ENCODE results near the gene IFITM10.

The IFITM10 gene

DNA sequence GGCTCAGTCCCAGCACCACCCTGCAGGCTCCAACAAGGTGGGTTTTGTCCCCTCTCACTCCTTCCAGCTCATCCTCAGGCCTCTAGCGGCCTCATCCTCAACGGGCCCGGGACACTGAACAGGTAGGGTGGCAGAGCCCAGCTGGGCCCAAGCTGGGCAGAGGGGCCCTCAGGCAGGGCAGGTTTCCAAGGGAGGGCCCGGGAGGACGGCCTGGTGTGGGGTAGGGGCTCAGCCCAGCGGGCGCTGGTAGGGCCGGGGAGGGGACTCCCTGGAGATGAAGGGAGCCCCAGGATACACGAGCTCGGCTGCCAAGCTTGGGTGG lies 2.5 kb upstream of the IFITM10 start:
- no peak for DNase-seq (ENCODE audit: low read depth)

DNA sequence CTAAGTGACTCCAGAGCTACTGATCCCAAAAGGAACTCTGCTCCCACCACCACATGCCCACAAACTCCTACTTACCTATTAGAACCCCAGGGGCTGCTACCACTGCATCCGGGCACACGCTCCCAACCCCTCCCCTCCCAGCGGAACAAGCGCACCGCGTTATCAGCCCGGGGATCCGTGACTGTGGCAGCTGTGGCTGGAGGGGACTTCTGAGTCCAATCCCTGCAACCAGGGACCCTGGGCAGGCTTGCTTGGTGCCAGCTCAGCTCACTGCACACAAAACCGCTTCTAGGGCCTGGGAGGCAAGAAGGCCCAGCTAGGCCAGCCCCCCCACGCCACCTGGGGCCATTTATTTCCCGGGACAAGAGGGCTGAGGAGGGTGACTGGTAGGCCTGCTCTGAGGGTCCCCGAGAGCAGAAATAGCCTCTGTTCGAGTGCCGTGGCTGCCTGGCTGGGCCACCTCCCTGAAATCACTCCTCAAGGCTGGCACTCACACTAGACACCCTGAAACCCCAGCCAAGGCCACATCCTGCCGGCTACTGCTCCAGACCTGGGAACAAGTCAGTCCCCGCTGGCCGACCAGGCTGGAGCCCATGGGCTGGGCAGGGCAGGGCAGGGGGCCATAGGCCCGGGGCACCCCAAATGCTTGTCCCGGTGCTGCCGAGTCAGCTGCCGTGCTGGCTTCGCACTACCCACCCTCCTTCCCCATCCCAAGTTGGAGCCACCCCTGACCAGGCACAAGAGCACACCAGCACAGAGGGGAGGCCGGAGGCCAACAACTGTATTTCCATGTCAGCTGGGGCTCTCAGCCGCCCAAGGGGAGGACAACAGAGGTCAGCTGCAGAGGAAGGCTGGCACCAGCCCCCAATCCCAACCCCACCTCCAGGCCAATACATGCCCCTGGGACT lies 1.9 kb upstream of the IFITM10 start:
- no peak for DNase-seq (ENCODE audit: low read depth)

DNA sequence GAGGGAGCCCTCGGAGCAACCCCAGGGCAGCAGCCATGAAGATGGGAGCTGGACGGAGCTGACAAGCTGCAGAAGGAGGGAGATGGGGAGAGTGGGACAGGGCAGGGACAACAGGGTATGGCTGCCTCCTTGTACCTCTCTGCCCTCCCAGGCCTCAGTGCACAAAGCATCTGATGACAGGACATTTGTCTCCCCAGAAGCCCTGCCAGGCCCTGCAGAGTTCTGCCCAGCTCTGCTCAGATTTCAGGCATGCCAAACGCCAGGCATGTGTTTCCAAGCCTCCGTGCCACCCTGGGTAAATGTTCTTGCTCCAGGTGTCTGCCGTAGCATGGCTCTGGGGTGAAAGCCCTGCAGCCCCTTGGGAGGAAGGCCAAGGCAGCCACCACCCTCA lies 1.1 kb upstream of the IFITM10 start:
- DNase-seq (ENCODE audit: low read depth), result no peak

DNA sequence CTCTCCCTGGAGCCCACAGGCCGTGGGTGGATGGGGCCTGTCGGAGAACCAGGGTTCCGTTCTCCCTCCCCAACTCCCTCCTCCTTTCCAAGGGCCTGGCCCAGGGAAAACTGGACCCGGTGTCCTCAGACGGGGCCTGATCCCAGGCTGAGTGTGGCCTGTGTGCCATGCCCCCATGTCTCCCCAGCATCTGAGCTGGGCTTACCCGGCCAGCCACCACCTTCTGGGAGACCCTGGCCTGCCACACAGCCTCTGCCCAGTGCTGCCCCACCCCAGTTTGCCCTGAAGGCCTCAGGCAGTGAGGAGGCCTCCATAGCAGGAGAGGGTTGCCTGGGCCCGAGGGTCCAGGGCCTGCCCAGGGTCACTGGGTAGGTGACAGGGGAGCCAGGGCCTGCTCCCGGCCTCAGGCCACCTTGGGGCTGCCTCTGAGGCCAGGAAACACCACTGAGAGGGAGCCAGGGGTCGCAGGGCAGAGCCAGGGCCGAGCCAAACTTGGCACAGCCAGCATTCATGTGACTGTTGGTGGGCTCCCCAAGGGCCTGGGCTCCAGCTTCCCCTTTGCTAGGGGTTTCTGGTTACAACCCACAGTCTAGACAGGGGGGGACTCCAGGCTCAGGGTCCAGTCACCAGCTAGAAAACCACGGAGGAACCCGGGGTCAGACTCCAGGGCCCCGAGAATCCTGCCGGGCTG lies 590 bp upstream of the IFITM10 start:
- no peak for DNase-seq (ENCODE audit: low read depth)

DNA sequence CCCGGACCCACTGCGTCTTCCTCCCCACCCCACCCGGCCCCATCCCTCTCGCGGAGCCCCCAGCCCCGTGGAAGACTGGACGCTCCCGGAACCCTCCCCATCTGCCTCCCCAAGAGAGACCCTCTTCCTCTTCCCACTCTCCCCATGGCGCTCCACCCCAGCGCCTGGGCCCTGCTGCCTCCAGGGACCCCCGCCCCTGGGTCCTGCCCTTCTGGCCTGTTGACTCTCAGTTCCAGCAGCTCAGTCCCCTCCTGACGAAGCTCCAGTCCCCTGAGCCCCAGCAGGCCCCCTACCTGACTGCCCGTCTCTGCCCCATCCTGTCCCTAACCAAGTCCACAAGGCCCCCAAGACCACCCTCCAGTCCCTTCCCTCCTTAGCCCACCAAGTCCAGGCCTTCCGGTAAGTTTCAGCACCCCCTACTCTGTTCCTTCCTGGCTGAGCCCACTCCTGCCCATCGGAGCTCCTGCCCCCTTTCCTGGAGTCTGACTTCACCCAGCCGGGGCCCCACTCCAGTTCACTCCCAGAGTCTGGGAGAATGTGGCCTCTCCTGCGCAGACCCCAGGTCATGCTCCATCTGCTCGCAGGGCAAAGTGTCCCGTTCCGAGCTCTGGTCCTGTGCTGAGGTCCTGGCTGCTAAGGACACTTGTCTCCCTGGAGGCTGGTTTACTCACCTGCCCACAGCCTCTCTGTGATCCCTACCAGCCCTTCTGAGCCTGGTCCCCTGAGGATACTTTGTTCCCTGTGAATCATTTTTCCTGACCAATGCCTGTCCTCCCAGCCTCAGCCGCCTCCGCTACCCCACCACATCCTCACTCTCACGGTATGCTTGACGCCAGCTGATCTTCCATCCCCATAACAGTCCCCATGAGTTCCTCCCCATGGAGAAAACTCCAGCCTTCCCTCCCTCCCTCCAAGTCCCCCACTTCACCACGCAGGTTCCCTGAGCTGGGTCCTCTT lies 722 bp downstream of the IFITM10 start:
- peak; percentile 67 for DNase-seq (ENCODE audit: low read depth)

DNA sequence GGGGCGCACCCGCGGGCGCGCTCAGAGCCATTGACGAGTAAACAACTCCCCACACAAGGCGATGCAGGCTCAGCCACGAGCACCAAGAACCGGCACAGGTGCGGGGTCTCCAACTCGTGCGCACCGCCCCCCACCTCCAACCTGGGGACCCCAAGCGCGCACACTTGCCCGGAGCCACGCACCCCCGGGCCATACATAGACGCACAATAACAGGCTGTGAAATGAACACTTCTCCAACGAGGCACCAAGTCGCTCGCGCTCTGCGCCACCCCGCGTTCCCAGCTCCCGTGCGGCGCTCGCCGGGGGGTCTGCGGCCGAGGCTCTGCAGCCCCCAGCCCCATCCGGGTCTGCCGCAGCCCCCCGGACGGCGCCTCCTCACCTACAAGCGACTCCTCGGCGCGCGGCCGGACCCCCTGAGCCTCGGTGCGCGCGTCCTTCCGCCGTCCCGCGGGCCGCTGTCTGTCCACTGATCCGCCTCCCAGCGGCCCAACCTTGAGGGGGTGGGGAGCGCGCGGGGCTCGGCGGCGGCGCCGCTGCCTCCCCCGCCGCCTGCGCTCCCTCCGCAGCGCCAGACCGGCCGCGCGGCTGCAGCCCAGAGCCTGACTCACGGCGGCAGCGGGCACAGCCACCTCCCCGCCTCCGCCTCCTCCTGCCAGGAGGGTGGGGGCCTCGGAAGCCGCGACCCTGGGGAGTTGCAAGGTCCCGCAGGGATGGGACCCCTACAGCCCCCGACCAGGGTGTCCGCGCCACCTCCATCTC lies 1.6 kb downstream of the IFITM10 start:
- peak; percentile 24 for DNase-seq (ENCODE audit: low read depth)

DNA sequence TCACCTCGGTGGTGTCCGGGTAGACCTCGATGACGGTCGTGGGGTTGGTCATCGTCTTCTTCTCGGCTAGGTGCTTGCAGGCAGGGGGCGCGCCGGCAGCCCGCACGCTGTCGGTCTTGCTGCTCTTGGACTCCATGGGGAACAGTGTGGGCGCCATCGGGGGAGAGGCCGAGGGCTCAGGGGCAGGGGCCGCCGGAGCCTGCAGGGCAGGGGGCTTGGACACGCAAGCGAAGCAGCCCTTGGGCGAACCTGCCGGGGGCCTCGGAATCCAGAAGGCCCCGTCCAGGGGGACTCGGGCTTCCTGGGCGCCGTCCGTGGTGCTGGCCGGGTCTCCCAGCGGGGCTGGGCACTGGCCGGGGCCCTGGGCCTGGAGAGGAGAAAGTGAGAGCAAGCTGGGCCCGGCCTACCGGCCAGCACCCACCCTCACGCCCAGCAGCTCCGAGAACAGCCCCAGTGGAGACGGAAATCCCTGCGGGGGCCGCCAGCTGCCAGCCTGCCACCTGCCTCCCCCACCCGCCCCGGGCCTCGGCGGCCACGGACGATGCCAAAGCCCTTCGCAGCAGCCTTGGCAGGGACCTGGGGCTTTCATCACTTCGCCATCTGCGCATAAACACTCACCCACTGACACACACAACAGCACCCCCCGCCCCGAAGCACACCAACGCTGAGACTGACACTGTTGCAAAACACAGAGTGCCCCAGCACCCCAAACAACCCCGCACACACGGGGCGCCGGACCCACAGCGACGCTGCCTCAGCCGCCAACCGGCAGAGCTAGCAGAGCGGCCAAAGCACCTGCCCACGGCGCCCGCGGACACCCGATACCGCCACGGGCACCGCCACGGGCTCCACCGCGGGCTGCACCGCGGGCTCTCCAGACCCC lies 2.4 kb downstream of the IFITM10 start:
- no peak for DNase-seq (ENCODE audit: low read depth)

DNA sequence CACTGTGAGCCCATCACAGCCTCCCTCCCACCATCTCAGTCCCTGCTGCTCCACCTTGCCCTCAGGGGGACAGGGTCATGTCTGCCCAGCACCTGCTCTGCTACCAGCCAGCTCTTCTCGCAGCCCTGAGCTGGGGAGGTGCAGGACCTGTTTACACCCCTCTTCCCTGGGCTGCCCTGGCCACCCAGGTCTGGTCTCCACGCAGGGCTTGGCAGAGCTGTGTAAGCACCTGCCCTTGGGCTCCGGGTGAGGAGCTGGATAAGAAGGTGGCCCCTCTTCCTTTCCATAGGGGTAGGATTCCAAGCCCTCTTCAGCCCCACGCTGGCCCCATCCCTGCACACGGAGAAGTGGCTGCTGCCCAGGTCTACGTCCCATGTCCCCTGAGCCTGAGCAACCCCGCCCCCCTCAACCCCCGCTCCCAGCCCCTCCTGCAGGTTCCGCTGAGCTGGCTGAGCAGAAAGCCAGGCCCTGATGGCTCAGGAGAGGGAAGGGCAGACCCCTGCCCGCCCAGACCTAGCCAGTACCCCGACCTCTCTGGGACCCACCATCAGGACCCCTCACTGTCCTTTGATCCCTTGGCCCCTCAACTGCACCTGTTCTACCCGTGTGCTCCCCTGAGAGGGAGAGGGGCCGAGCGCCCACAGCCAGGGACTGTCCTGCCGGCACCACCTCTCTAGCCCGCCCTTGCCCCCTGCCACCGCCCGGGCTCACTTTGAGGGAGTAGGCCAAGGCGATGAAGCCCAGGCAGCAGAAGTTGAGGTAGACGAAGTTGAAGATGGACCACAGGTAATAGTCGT lies 3.2 kb downstream of the IFITM10 start:
- no peak for DNase-seq (ENCODE audit: low read depth)

DNA sequence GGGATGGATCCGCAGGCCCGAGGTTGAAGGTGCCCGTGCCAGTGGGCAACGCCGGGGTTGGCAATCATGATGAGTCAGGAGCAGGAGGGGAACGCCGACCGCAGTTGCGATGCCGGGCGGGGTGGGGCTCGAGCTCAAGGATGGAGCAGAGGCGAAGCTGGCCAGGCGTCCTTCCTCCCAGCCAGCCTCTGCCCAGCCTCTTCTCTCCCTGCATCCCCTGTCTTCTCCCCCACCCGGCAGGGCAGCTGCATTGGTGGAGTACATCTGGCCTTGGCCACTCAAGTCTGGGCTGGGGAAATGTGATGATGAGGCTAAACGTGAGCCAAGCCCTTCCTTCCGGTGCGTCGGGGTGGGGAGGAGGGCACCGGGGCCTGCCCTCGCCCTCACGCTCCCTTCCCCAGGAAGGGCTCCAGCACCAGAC lies 3.9 kb downstream of the IFITM10 start:
- no peak for DNase-seq (ENCODE audit: low read depth)

DNA sequence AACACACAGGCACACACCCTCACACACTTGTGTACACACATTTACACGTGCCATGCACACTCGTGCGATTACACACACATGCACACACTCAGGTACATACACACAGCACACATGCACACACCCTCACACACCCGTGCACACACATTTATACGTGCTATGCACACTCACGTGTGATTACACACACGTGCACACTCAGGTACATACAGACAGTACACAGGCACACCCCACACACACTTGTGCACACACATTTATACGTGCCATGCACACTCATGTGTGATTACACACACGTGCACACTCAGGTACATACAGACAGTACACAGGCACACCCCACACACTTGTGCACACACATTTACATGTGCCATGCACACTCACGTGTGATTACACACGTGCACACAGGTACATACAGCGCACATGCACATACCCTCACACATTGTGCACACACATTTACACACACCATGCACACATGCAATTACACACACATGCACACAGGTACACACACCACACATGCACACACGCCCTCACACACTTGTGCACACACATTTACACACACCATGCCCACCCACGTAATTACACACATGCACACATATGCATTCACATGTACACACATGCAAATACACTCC lies 4.6 kb downstream of the IFITM10 start:
- DNase-seq (ENCODE audit: low read depth), result no peak

DNA sequence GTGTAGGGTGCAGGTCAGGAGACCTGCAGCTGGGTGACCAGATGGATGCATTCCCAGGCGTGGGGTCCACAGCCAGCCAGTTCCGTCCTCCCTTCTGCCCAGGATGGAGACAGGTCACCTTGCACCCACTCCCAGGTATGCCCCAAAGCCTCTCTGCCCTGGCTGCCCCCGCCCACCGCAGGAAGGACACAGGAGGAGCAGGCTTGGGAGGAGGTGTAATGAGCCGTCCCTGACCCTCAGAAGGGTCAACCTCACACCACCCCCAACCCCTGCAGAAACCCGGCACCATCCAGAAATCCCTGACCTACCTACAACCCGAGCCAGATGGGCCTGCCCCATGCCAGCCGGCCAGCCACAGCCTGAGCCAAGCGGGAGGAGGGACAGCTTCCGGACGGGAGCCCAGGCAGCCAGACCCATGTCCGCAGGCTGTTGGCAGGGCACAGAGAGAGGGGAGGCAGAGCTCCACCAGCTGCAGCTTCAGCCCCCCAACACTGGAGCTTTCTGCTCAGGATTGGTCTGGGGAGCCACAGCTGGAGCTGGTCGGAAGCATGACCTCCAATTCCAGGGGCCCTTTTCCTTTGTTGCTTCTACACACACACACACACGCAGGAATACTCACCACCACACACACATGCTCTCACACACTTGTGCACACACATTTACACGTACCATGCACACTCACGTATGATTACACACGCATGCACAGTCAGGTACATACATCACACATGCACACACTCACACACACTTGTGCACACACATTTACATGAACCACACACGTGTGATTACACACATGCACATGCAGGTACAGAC lies 5.3 kb downstream of the IFITM10 start:
- DNase-seq (ENCODE audit: low read depth), result no peak

DNA sequence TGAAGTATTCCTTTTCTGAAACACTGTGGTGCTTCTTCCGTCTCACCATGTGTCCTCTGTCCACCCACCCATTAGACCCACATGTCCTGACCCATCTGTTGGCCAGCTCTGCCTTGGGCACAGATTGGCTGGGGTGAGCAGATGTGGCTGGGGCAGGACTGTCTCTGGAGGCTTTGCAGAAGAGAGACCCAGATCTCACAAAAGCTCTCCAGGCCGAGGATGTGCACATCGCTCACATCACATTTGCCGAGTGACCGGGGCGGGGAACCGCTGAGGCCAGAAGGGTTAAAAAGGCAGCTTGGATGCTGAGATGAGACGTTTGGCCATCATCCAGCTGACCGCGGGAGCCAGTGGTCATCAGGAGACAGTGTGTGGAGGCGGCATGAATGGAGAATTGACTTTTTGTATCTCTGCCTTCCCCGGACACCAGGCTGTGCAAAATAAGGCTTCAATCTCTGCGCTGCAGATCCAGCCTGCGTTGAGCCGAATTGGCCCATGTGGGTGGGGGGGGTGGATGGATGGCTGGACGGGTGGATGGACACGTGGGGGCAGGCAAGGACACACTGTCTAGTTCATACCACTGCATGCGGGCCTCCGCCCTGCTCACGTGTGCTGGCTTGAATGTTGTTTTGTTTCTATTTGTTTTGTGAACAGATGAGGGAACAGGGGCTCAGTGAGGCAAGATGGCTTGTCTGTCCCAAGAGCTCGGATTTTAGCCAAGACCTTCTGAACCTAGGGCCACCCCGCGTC lies 6.1 kb downstream of the IFITM10 start:
- no peak for DNase-seq (ENCODE audit: low read depth)

DNA sequence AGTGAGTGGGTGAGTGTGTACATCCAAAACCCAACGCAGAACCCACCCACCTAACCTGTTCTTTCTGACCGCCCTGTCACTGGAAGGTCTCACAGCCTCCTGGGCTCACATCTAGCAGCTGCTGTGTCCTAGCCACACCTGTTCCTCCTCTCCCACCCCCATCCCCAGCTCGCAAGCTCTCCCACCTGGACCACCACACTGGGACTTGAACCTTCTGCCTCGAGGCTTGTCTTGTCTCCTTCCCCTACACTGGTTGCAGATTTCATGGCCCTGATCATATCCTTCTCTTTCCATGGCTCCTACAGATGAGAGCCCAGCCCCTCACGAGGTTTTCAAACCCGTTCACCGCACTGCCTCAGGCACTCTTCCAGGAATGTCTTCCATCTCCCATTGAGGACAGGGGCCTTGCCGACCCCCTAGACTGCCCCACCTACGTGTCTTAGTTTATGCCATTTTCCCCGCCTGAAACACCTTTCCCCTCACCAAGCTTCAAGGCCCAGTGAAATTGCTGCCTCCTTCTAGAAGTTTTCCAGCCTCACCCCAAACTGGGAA lies 6.7 kb downstream of the IFITM10 start:
- DNase-seq (ENCODE audit: low read depth), result no peak

DNA sequence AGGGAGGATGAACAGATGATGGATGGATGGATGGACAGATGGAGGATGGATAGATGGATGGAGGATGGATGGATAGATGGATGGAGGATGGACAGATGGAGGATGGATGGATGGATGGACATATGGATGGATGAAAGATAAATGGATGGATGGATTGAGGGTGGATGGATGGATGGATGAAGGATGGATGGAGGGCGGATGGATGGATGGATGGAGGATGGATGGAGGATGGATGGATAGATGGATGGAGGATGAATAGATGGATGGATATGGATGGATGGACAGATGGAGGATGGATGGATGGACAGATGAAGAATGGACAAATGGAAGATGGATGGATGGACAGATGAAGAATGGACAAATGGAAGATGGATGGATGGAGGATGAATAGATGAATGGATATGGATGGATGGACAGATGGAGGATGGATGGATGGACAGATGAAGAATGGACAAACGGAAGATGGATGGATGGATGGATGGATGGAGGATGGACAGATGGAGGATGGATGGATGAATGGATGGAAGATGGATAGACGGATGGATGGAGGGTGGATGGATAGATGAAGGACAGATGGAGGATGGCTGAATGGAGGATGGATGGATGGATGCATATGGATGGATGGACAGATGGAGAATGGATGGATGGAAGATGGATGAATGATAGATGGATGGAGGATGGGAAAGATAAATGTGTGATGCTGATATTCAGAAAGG lies 7.4 kb downstream of the IFITM10 start:
- DNase-seq (ENCODE audit: low read depth), result no peak

DNA sequence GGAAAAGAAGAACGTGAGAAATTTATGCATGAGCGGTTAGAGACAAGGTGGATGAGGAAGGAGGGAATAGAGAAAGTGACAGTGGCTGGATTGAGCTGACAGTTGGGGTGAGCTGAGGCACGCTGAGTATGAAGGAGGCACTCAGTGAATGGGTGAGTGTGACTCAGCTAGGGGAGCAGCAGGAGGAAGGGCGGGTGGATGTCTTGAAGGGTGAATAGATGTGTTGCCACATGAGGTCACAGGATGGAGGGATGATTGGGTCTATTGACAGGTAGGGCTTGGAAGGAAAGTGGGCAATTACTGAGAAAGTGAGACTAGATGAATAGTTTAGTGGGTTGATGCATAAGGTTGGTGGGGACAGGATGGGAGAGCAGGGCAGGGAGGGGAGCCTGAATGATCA lies 8.0 kb downstream of the IFITM10 start:
- DNase-seq (ENCODE audit: low read depth), result no peak

DNA sequence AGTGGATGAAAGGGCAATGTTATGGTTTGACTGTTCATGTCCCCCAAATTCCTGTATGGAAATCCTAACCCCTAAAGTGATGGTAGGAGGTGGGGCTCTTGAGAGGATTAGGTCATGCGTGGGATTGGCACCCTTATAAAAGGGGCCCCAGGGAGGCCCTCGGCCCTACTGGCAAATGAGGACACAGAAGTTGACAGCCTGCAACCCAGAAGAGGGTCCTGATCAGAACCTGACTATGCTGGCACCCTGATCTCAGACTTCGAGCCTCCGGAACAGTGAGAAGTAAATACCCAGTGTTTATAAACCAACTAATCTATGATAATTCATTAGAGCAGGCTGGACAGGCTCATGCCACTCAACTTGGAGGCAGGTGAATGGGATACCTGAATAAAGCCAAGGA lies 8.7 kb downstream of the IFITM10 start:
- no peak for DNase-seq (ENCODE audit: low read depth)

Data from amniotic epithelial cell (primary cell).